CD4-positive, alpha-beta memory T cell (primary cell): ENCODE data around the gene ZIM2. TPM values are rescaled to one million over a fixed set of nuclear protein-coding genes. Genes with fewer than 3 reads are reported as not detected.

Experiments
- CTCF ChIA-PET: fragments of 350-600 bp; sonication (Branson Sonifier 250); formaldehyde crosslinking; loops from one replicate; lab custom pipeline; 2021; ENCODE audit warnings: inconsistent platforms; ENCODE audit not compliant: partially characterized antibody; lab: Charles Lee
- POLR2A ChIA-PET: fragments of 350-600 bp; sonication (Branson Sonifier 250); formaldehyde crosslinking; loops from one replicate; lab custom pipeline; 2021; ENCODE audit not compliant: partially characterized antibody; lab: Charles Lee
- DNase-seq, 5 donors: peaks; one replicate each; pipeline versions ENCODE4 v3.0.0 to v3.0.0-alpha.2; 2020 to 2022; ENCODE audit warnings: mixed read lengths in 1 of 5
- H3K27ac ChIP-seq: one replicate; pipeline ENCODE4 v1.7.0; 2013; ENCODE audit warnings: low read depth, low read length
- H3K27me3 ChIP-seq: 2 replicates; pipeline ENCODE4 v1.7.0; 2013; ENCODE audit warnings: mild to moderate bottlenecking, low read length, moderate library complexity; ENCODE audit not compliant: insufficient read depth
- H3K36me3 ChIP-seq: 2 replicates; pipeline ENCODE4 v1.7.0; 2013; ENCODE audit warnings: mild to moderate bottlenecking, low read length, moderate library complexity; ENCODE audit not compliant: insufficient read depth
- H3K4me1 ChIP-seq: 2 replicates; pipeline ENCODE4 v1.7.0; 2013; ENCODE audit warnings: mild to moderate bottlenecking, low read length, moderate library complexity; ENCODE audit not compliant: insufficient read depth
- H3K4me3 ChIP-seq, 2 donors: one replicate each; pipeline ENCODE4 v1.7.0; 2013; ENCODE audit warnings: low read length in 2 of 2, mild to moderate bottlenecking in 1 of 2
- H3K9me3 ChIP-seq, 2 donors: one replicate each; pipeline ENCODE4 v1.7.0; 2013; ENCODE audit warnings: low read length in 2 of 2, control low read depth in 1 of 2; ENCODE audit not compliant: control insufficient read depth in 1 of 2
- H3K27ac Mint-ChIP-seq, 7 donors: one replicate each; pipeline ENCODE4 v1.8.0; 2020 to 2021; ENCODE audit warnings: mixed read lengths in 7 of 7, mild to moderate bottlenecking in 6 of 7, inconsistent platforms in 3 of 7, moderate library complexity in 3 of 7
- H3K27me3 Mint-ChIP-seq, 2 donors: one replicate each; pipeline ENCODE4 v1.8.0; 2020 to 2021; ENCODE audit warnings: mixed read lengths in 2 of 2
- H3K36me3 Mint-ChIP-seq, 2 donors: one replicate each; pipeline ENCODE4 v1.8.0; 2020 to 2021; ENCODE audit warnings: mixed read lengths in 2 of 2, inconsistent platforms in 1 of 2, mild to moderate bottlenecking in 1 of 2
- H3K4me1 Mint-ChIP-seq, 4 donors: one replicate each; pipeline ENCODE4 v1.8.0; 2020 to 2021; ENCODE audit warnings: mixed read lengths in 4 of 4, mild to moderate bottlenecking in 1 of 4
- H3K4me3 Mint-ChIP-seq, 8 donors: one replicate each; pipeline ENCODE4 v1.8.0; 2020 to 2021; ENCODE audit warnings: mixed read lengths in 8 of 8, mild to moderate bottlenecking in 7 of 8, moderate library complexity in 6 of 8, inconsistent platforms in 3 of 8
- H3K9me3 Mint-ChIP-seq, 8 donors: one replicate each; pipeline ENCODE4 v1.8.0; 2020 to 2021; ENCODE audit warnings: mixed read lengths in 8 of 8, mild to moderate bottlenecking in 5 of 8, inconsistent platforms in 3 of 8, moderate library complexity in 1 of 8
- intact Hi-C: fragments of 100-400 bp; cut with micrococcal nuclease; formaldehyde crosslinking; loops from one replicate; pipeline ENCODE4 v1.15.1; 2023
- polyA plus RNA-seq, 2 donors: library from polyadenylated mRNA; unstranded; fragments of 300-500 nt; fragmentation: Illumina TruSeq; gene quantifications; one replicate each; pipeline ENCODE4 v1.2.3, GENCODE V29; 2021
- total RNA-seq, 2 experiments: library from RNA; stranded (reverse); gene quantifications; one replicate each; pipeline ENCODE4 v1.2.3, GENCODE V29; 2021

ZIM2 gene
- total and polyA plus RNA-seq, 4 experiments from 2014 or later = not detected

GRCh38 chr19:56839652-56840450, 675 bp downstream of the ZIM2 start:
- H3K36me3 ChIP-seq = no peaks in the 10 kb centered on the region
- H3K4me3 Mint-ChIP-seq = peak overlapping the region in 1 of 8 donors; percentile 21
- no peak overlapping the region for H3K27ac Mint-ChIP-seq
- H3K9me3 ChIP-seq = no peaks in the 10 kb centered on the region
- peaks cover 5 to 59% (median 49%) of the 10 kb centered on the region in 8 donors for H3K9me3 Mint-ChIP-seq
- H3K4me1 ChIP-seq = no peaks in the 10 kb centered on the region
- POLR2A ChIA-PET = no interaction called here
- CTCF ChIA-PET = no interaction called here
- H3K27ac ChIP-seq = no peak overlapping the region
- H3K36me3 Mint-ChIP-seq = peaks cover 15 to 24% of the 10 kb centered on the region in 2 donors
- H3K4me3 ChIP-seq = no peak overlapping the region
- H3K27me3 Mint-ChIP-seq = peaks cover 0 to 2% of the 10 kb centered on the region in 2 donors
- intact Hi-C loops = no loop called here
- DNase-seq = no peak
- H3K4me1 Mint-ChIP-seq = peaks cover 0 to 3% (median under 1%) of the 10 kb centered on the region in 4 donors
- H3K27me3 ChIP-seq = no peaks in the 10 kb centered on the region

DNA sequence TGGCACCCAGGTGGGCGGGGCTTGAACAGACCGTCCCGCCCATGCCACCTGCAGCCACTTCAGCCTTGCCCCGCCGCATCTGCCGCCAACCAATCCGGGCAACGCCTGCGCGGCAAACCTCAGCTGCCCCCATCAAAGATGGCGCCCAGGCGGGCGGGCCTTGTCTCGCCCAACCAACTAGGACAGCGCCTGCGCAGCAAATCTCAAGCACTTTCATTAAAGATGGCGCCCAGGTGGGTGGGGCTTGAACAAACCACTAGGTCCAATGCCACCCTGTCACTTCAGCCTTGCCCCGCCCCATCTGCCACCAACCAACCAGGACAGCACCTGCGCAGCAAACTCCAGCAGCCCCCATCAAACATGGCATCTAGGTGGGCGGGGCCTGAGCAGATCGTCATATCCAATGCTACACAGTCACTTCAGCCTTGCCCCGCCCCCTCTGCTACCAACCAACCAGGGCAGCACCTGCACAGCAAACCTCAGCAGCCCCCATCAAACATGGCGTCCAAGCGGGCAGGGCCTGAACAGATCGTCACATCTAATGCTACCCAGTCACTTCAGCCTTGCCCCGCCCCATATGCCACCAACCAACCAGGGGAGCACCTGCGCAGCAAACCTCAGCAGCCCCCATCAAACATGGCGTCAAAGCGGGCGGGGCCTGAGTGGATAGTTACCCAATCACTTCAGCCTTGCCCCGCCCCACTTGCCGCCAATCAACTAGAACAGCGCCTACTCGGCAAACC, 1.4 kb downstream of the ZIM2 start:
- peak overlapping the region in 1 of 2 donors; percentile 19 for H3K4me3 ChIP-seq
- Mint-ChIP-seq H3K27ac (no peak overlapping the region), H3K36me3 (peaks cover 15 to 24% of the 10 kb centered on the region in 2 donors), H3K9me3 (peaks cover 5 to 65% (median 54%) of the 10 kb centered on the region in 8 donors), H3K27me3 (peaks cover 0 to 2% of the 10 kb centered on the region in 2 donors), H3K4me1 (peaks cover 0 to 3% (median under 1%) of the 10 kb centered on the region in 4 donors), H3K4me3 (peak overlapping the region in 1 of 8 donors; percentile 21)
- ChIA-PET POLR2A (no interaction called here), CTCF (no interaction called here)
- H3K4me1 ChIP-seq = no peaks in the 10 kb centered on the region
- no peaks in the 10 kb centered on the region for H3K36me3 ChIP-seq
- intact Hi-C loops = no loop called here
- H3K27ac ChIP-seq = no peak overlapping the region
- DNase-seq = peak in 1 of 5 donors; percentile 10
- no peaks in the 10 kb centered on the region for H3K27me3 ChIP-seq
- no peaks in the 10 kb centered on the region for H3K9me3 ChIP-seq

DNA sequence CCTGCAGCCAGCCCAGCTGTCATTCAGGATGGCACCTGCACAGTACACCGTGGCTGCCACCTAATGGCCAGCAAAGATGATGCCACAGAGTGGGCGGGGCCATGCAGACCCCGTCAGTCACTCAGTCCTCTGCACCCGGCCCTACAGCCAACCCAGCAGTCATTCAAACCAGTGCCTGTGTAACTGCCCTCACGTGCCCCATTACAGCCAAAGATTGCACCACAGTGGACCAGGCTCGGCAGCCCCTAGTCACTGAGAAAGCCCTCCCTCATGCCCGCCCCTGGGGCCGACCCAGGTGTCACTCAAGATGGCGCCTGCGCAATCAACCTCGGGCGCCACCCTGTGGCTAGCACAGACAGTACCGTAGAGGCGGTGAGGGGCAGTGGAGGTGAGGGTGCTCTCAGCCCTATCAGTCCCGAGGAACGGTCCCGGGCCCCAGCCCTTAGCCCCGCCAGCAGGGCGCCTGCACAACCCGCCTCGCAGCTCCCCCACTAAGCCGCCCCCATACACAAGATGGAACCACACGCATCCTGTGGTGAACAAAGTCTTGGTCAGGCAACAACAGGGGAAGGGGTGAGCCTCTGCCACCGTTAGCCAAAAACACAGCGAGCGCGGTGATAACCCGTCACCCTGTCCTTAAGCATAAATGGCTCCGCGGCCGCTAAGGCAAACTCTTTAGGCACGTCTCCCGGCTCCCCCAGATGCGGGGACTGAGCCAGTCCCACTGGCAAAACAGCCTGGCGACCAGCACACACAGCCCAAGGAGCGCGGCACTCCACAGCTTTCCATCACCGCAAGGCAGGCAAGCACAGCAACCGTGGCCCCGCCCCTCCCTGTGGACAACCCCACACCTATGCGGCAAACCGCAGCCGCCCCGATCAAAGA, 2.3 kb downstream of the ZIM2 start:
- Mint-ChIP-seq H3K4me1 (peaks cover 0 to 3% (median under 1%) of the 10 kb centered on the region in 4 donors), H3K4me3 (peak overlapping the region in 2 of 8 donors; percentile 24 to 63), H3K27ac (no peak overlapping the region), H3K36me3 (peaks cover 15 to 24% of the 10 kb centered on the region in 2 donors), H3K27me3 (peaks cover 0 to 2% of the 10 kb centered on the region in 2 donors), H3K9me3 (peaks cover 8 to 72% (median 58%) of the 10 kb centered on the region in 8 donors)
- ChIA-PET POLR2A (no interaction called here), CTCF (no interaction called here)
- Histone ChIP-seq H3K27ac (no peak overlapping the region), H3K4me1 (no peaks in the 10 kb centered on the region), H3K4me3 (peak overlapping the region in 1 of 2 donors; percentile 19), H3K36me3 (no peaks in the 10 kb centered on the region), H3K9me3 (no peaks in the 10 kb centered on the region), H3K27me3 (no peaks in the 10 kb centered on the region)
- DNase-seq = no peak
- intact Hi-C loops = no loop called here

DNA sequence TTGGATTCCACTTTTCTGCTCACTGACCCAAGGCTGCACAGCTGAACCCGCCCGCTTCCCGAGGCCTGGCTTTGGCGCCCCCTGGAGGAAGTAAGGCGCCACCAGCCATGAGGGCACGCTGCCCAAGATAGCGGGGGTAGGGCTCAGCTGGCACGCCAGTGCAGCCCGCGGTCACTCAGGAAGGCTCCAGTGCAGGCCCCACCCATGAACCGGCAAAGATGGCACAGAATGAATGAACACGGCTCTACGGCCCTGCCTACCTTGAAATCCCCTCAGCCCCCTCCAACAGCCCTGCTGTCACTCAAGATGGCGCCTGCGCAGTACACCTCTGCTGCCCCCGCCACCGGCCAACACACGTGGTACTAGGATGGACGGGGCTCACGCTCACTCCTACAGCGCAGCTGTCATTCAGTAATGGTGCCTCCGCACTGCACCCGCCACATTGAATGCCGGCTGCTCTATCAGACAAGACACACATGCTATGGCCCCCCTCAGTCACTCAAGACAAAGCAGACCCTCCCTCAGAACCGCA, 3.0 kb downstream of the ZIM2 start:
- Mint-ChIP-seq H3K27me3 (peaks cover 0 to 2% of the 10 kb centered on the region in 2 donors), H3K4me1 (peaks cover 0 to 3% (median under 1%) of the 10 kb centered on the region in 4 donors), H3K9me3 (peaks cover 9 to 78% (median 59%) of the 10 kb centered on the region in 8 donors), H3K4me3 (peak overlapping the region in 2 of 8 donors; percentile 24 to 63), H3K27ac (peak overlapping the region in 1 of 7 donors; percentile 41), H3K36me3 (peaks cover 15 to 24% of the 10 kb centered on the region in 2 donors)
- DNase-seq = no peak
- Histone ChIP-seq H3K4me1 (no peaks in the 10 kb centered on the region), H3K36me3 (no peaks in the 10 kb centered on the region), H3K9me3 (no peaks in the 10 kb centered on the region), H3K27ac (no peak overlapping the region), H3K27me3 (no peaks in the 10 kb centered on the region), H3K4me3 (no peak overlapping the region)
- ChIA-PET CTCF (no interaction called here), POLR2A (no interaction called here)
- intact Hi-C loops = no loop called here

GRCh38 chr19:56837004-56837403, 3.5 kb downstream of the ZIM2 start:
- Mint-ChIP-seq H3K27me3 (peaks cover 0 to 2% of the 10 kb centered on the region in 2 donors), H3K4me1 (peaks cover 0 to 3% (median under 1%) of the 10 kb centered on the region in 4 donors), H3K36me3 (peaks cover 15 to 24% of the 10 kb centered on the region in 2 donors), H3K9me3 (peaks cover 9 to 83% (median 63%) of the 10 kb centered on the region in 8 donors), H3K4me3 (no peak overlapping the region), H3K27ac (no peak overlapping the region)
- CTCF ChIA-PET = no interaction called here
- Histone ChIP-seq H3K36me3 (no peaks in the 10 kb centered on the region), H3K4me1 (no peaks in the 10 kb centered on the region), H3K9me3 (no peaks in the 10 kb centered on the region), H3K27ac (no peak overlapping the region), H3K27me3 (no peaks in the 10 kb centered on the region), H3K4me3 (no peak overlapping the region)
- POLR2A ChIA-PET = no interaction called here
- intact Hi-C loops = no loop called here
- no peak for DNase-seq

GRCh38 chr19:56836059-56836458, 4.5 kb downstream of the ZIM2 start:
- Mint-ChIP-seq H3K27me3 (peaks cover 0 to 2% of the 10 kb centered on the region in 2 donors), H3K27ac (no peak overlapping the region), H3K4me3 (no peak overlapping the region), H3K4me1 (peaks cover 0 to 3% (median under 1%) of the 10 kb centered on the region in 4 donors), H3K9me3 (peaks cover 9 to 76% (median 55%) of the 10 kb centered on the region in 8 donors), H3K36me3 (peaks cover 14 to 22% of the 10 kb centered on the region in 2 donors)
- no peak overlapping the region for H3K27ac ChIP-seq
- no peaks in the 10 kb centered on the region for H3K9me3 ChIP-seq
- H3K36me3 ChIP-seq = no peaks in the 10 kb centered on the region
- ChIA-PET POLR2A (no interaction called here), CTCF (interaction anchor here (0.5 kb wide), 1 partner anchor 1419 kb away, joined by 3 read pairs; no protein-coding TSS in a partner anchor)
- H3K4me1 ChIP-seq = no peaks in the 10 kb centered on the region
- no peaks in the 10 kb centered on the region for H3K27me3 ChIP-seq
- no peak overlapping the region for H3K4me3 ChIP-seq
- DNase-seq = no peak
- intact Hi-C loops = no loop called here
